K562 (cell line): ENCODE data around the gene JPT1. TPM values are rescaled to one million over a fixed set of nuclear protein-coding genes. Genes with fewer than 3 reads are reported as not detected.

Experiments
- BMI1 ChIP-seq: fragments of 150-350 bp; IDR thresholded peaks from 2 replicates; pipeline ENCODE4 v1.6.1; 2014; ENCODE audit warnings: low read length
- HMGN3 ChIP-seq: IDR thresholded peaks from 2 replicates; pipeline ENCODE4 v1.6.1; 2011; ENCODE audit warnings: borderline replicate concordance, low read depth, mild to moderate bottlenecking, mixed read lengths, low read length; ENCODE audit not compliant: insufficient read length; ENCODE audit errors: extremely low read depth
- KLF10 ChIP-seq: fragments of 250-450 bp; sonication (Bioruptor Pico); IDR thresholded peaks from 2 replicates; pipeline ENCODE4 v1.6.1; 2021; ENCODE audit warnings: matching md5 sums
- PREB ChIP-seq: sonication (generic); formaldehyde crosslinking; IDR thresholded peaks from 2 replicates; pipeline ENCODE4 v1.8.1; 2023; ENCODE audit warnings: mild to moderate bottlenecking, missing genetic modification reagents
- SOX6 ChIP-seq: fragments of 450-650 bp; IDR thresholded peaks from 2 replicates; pipeline ENCODE4 v1.6.1; 2014; ENCODE audit warnings: mild to moderate bottlenecking
- SP2 ChIP-seq: IDR thresholded peaks from 2 replicates; pipeline ENCODE4 v1.6.1; 2011; ENCODE audit warnings: mild to moderate bottlenecking, low read depth, low read length, moderate library complexity; ENCODE audit not compliant: poor library complexity, severe bottlenecking; ENCODE audit errors: extremely low read depth
- XRCC5 ChIP-seq: fragments of 200-400 bp; formaldehyde crosslinking; IDR thresholded peaks from 2 replicates; pipeline ENCODE4 v1.6.1; 2017; ENCODE audit warnings: low read depth, mild to moderate bottlenecking, low read length
- ZFP1 ChIP-seq: fragments of 450-650 bp; formaldehyde crosslinking; IDR thresholded peaks from 2 replicates; pipeline ENCODE4 v1.4.0; 2020; ENCODE audit warnings: mild to moderate bottlenecking, mixed read lengths
- ZNF507 ChIP-seq: conservative IDR thresholded peaks from 2 replicates; pipeline ENCODE4 v1.6.1; 2017; ENCODE audit warnings: missing genetic modification characterization, missing compliant biosample characterization
- polyA plus RNA-seq, 8 experiments: library from polyadenylated mRNA; depleted of rRNA in 4 of 8; stranded (reverse) in 5 of 8; unstranded in 3 of 8; fragments of >200 nt; fragmentation: Nextera tagmentation in 2 of 8; fragmentation: Illumina TruSeq in 1 of 8; extraction: Ambion mirVana in 2 of 8; extraction: Trizol in 1 of 8; gene quantifications; 2 replicates each; pipeline versions ENCODE4 v1.2.1 to v1.2.3, GENCODE V29; 2011 to 2014; ENCODE audit warnings: inconsistent platforms in 1 of 8, missing spikeins in 1 of 8
- total RNA-seq, 7 experiments: library from RNA; depleted of rRNA in 6 of 7; stranded (reverse); fragments of >200 nt in 6 of 7; fragmentation: Illumina TruSeq in 2 of 7; extraction: Trizol in 2 of 7; gene quantifications; 2 replicates each; pipeline versions ENCODE4 v1.2.1 to v1.2.3, GENCODE V29; 2011 to 2021; ENCODE audit warnings: low replicate concordance in 1 of 7
- TF ChIP-seq, protein P1 (sequence below): fragments of 200-600 bp; sonication (generic); IDR thresholded peaks from one replicate; pipeline ENCODE4 v1.6.1; 2012; ENCODE audit warnings: mild to moderate bottlenecking, low read depth, low read length, inconsistent platforms
- TF ChIP-seq, protein P2 (sequence below): fragments of 450-650 bp; IDR thresholded peaks from 2 replicates; pipeline ENCODE4 v1.6.1; 2018; ENCODE audit not compliant: partially characterized antibody

The JPT1 gene
- total and polyA plus RNA-seq, 9 of the 15 experiments (the other 6 are each of a cell fraction or from before 2014, with no cell fraction given) = 56.7 to 292 (median 144) TPM

DNA sequence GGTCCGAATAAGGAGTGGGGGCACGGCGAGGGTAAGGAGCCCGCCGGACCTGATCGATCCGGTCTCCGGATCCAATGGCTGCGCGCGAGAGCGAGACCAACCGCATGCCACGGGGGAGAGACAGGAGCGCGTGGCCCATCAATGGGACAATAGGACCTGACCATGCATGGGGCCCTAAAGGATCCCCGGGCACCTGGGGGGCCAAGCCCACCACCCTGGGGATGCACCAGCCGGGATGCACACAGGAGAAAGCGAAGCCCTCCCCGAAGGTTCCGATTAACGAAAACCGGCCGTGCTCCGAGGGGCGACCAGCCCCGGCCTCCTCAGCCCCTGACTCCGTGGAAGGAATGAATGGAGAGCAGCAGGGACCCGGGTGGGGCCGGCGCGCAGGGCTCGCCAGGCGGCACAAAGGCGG is 525 bp downstream of the JPT1 start (continued):
- TF ChIP-seq HMGN3 (no peak), BMI1 (no peak), SP2 (no peak), ZNF507 (no peak), XRCC5 (0 out of 2 replicates have a peak, but pooled peaks have one; percentile 6), PREB (CRISPR knock-in tag) (no peak), KLF10 (CRISPR knock-in tag) (no peak), ZFP1 (CRISPR knock-in tag) (no peak), SOX6 (no peak)
- TF ChIP-seq, protein P1, sequence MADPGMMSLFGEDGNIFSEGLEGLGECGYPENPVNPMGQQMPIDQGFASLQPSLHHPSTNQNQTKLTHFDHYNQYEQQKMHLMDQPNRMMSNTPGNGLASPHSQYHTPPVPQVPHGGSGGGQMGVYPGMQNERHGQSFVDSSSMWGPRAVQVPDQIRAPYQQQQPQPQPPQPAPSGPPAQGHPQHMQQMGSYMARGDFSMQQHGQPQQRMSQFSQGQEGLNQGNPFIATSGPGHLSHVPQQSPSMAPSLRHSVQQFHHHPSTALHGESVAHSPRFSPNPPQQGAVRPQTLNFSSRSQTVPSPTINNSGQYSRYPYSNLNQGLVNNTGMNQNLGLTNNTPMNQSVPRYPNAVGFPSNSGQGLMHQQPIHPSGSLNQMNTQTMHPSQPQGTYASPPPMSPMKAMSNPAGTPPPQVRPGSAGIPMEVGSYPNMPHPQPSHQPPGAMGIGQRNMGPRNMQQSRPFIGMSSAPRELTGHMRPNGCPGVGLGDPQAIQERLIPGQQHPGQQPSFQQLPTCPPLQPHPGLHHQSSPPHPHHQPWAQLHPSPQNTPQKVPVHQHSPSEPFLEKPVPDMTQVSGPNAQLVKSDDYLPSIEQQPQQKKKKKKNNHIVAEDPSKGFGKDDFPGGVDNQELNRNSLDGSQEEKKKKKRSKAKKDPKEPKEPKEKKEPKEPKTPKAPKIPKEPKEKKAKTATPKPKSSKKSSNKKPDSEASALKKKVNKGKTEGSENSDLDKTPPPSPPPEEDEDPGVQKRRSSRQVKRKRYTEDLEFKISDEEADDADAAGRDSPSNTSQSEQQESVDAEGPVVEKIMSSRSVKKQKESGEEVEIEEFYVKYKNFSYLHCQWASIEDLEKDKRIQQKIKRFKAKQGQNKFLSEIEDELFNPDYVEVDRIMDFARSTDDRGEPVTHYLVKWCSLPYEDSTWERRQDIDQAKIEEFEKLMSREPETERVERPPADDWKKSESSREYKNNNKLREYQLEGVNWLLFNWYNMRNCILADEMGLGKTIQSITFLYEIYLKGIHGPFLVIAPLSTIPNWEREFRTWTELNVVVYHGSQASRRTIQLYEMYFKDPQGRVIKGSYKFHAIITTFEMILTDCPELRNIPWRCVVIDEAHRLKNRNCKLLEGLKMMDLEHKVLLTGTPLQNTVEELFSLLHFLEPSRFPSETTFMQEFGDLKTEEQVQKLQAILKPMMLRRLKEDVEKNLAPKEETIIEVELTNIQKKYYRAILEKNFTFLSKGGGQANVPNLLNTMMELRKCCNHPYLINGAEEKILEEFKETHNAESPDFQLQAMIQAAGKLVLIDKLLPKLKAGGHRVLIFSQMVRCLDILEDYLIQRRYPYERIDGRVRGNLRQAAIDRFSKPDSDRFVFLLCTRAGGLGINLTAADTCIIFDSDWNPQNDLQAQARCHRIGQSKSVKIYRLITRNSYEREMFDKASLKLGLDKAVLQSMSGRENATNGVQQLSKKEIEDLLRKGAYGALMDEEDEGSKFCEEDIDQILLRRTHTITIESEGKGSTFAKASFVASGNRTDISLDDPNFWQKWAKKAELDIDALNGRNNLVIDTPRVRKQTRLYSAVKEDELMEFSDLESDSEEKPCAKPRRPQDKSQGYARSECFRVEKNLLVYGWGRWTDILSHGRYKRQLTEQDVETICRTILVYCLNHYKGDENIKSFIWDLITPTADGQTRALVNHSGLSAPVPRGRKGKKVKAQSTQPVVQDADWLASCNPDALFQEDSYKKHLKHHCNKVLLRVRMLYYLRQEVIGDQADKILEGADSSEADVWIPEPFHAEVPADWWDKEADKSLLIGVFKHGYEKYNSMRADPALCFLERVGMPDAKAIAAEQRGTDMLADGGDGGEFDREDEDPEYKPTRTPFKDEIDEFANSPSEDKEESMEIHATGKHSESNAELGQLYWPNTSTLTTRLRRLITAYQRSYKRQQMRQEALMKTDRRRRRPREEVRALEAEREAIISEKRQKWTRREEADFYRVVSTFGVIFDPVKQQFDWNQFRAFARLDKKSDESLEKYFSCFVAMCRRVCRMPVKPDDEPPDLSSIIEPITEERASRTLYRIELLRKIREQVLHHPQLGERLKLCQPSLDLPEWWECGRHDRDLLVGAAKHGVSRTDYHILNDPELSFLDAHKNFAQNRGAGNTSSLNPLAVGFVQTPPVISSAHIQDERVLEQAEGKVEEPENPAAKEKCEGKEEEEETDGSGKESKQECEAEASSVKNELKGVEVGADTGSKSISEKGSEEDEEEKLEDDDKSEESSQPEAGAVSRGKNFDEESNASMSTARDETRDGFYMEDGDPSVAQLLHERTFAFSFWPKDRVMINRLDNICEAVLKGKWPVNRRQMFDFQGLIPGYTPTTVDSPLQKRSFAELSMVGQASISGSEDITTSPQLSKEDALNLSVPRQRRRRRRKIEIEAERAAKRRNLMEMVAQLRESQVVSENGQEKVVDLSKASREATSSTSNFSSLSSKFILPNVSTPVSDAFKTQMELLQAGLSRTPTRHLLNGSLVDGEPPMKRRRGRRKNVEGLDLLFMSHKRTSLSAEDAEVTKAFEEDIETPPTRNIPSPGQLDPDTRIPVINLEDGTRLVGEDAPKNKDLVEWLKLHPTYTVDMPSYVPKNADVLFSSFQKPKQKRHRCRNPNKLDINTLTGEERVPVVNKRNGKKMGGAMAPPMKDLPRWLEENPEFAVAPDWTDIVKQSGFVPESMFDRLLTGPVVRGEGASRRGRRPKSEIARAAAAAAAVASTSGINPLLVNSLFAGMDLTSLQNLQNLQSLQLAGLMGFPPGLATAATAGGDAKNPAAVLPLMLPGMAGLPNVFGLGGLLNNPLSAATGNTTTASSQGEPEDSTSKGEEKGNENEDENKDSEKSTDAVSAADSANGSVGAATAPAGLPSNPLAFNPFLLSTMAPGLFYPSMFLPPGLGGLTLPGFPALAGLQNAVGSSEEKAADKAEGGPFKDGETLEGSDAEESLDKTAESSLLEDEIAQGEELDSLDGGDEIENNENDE = no peak
- TF ChIP-seq, protein P2, sequence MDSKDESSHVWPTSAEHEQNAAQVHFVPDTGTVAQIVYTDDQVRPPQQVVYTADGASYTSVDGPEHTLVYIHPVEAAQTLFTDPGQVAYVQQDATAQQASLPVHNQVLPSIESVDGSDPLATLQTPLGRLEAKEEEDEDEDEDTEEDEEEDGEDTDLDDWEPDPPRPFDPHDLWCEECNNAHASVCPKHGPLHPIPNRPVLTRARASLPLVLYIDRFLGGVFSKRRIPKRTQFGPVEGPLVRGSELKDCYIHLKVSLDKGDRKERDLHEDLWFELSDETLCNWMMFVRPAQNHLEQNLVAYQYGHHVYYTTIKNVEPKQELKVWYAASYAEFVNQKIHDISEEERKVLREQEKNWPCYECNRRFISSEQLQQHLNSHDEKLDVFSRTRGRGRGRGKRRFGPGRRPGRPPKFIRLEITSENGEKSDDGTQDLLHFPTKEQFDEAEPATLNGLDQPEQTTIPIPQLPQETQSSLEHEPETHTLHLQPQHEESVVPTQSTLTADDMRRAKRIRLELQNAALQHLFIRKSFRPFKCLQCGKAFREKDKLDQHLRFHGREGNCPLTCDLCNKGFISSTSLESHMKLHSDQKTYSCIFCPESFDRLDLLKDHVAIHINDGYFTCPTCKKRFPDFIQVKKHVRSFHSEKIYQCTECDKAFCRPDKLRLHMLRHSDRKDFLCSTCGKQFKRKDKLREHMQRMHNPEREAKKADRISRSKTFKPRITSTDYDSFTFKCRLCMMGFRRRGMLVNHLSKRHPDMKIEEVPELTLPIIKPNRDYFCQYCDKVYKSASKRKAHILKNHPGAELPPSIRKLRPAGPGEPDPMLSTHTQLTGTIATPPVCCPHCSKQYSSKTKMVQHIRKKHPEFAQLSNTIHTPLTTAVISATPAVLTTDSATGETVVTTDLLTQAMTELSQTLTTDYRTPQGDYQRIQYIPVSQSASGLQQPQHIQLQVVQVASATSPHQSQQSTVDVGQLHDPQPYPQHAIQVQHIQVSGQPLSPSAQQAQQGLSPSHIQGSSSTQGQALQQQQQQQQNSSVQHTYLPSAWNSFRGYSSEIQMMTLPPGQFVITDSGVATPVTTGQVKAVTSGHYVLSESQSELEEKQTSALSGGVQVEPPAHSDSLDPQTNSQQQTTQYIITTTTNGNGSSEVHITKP = peak; percentile 54
